HG03095 (cell line): ENCODE results near the gene ERBB4.
A peak's percentile ranks its signal among the peaks of the same experiment; 100 is the strongest.

ENCODE experiments used
- ATAC-seq: cut with Tn5 transposase; IDR thresholded peaks from one replicate; pipeline ENCODE4 v1.9.1; 2021; ENCODE audit warnings: moderate library complexity; ENCODE audit not compliant: unreplicated experiment

The ERBB4 gene

GRCh38 chr2:211944572-211944971, 594.0 kb downstream of the ERBB4 start:
- ATAC-seq: peak; percentile 67

- ATAC-seq: no peak
Measured at GRCh38 chr2:211942153-211942552, 596.4 kb downstream of the ERBB4 start.

GRCh38 chr2:211941216-211941747, 597.3 kb downstream of the ERBB4 start:
- no peak for ATAC-seq

GRCh38 chr2:211939177-211939576, 599.4 kb downstream of the ERBB4 start:
- ATAC-seq: no peak

GRCh38 chr2:211934811-211935210, 603.8 kb downstream of the ERBB4 start:
- ATAC-seq: no peak

GRCh38 chr2:211931314-211931713, 607.3 kb downstream of the ERBB4 start:
- no peak for ATAC-seq

GRCh38 chr2:211930331-211930730, 608.3 kb downstream of the ERBB4 start:
- ATAC-seq: peak; percentile 93

- no peak for ATAC-seq
Measured at GRCh38 chr2:211928201-211928600, 610.4 kb downstream of the ERBB4 start.

GRCh38 chr2:211923019-211923418, 615.6 kb downstream of the ERBB4 start:
- ATAC-seq: no peak

GRCh38 chr2:211903961-211904360, 634.6 kb downstream of the ERBB4 start:
- ATAC-seq: no peak

GRCh38 chr2:211901226-211901846, 637.3 kb downstream of the ERBB4 start:
- no peak for ATAC-seq

- ATAC-seq: no peak
Measured at GRCh38 chr2:211900518-211900917, 638.1 kb downstream of the ERBB4 start.

GRCh38 chr2:211900000-211900399, 638.6 kb downstream of the ERBB4 start:
- no peak for ATAC-seq

- no peak for ATAC-seq
Measured at GRCh38 chr2:211898702-211899101, 639.9 kb downstream of the ERBB4 start.

- no peak for ATAC-seq
Measured at GRCh38 chr2:211881449-211881848, 657.2 kb downstream of the ERBB4 start.

- ATAC-seq: no peak
Measured at GRCh38 chr2:211879323-211879722, 659.3 kb downstream of the ERBB4 start.

- no peak for ATAC-seq
Measured at GRCh38 chr2:211877061-211877460, 661.5 kb downstream of the ERBB4 start.

- no peak for ATAC-seq
Measured at GRCh38 chr2:211875488-211875887, 663.1 kb downstream of the ERBB4 start.

GRCh38 chr2:211868996-211869533, 669.5 kb downstream of the ERBB4 start:
- no peak for ATAC-seq

- peak; percentile 96 for ATAC-seq
Measured at GRCh38 chr2:211867845-211868451, 670.7 kb downstream of the ERBB4 start.

- no peak for ATAC-seq
Measured at GRCh38 chr2:211864328-211864727, 674.3 kb downstream of the ERBB4 start.

GRCh38 chr2:211860224-211860623, 678.4 kb downstream of the ERBB4 start:
- no peak for ATAC-seq
